SHP77 treated with DMSO at 0.1 percent for 48 hours (cell line): ENCODE data around the gene TIMM23.
"Not testable (repeated sequence)": the region's sequence is repeated elsewhere in the genome, so short reads cannot be mapped to it uniquely, and the experiment has no call there.

Source experiments
- DNase-seq: peaks from one replicate; lab custom pipeline; 2025; lab: John Stamatoyannopoulos, UW

The TIMM23 gene

DNA sequence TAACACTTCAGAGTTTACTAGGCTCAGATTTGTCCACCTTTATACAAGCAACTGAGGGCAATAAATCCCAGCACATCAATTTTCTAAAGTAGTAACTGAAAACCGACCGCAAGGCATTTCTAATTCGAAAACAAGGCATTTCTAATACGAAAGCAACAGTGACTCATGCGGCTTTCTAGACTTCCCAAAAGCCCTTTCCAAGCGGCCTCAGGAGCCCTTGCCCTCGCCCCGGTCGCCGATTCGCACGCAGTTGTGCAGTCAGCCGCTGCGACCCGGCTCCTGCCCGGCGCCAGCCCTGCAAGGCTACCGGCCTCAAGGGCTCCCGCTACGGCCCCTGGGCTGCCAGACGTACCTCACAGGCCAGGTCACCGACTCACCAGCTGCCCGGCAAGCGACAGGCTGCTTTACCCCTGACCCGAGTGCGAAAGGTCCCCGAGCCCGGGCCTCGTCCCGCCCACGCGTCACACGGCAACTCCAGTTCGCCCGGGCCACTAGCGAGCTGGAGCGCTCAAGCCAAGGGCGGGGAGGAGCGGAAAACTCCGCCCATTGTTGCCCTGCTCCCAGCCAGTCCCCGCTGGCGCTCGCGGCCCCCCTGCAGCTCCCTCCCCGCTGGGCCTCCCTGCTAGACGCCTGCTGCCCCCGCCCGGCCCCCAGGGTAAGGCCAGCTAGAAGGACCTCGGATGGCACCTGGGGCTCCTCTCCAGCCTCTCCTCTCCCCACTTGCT lies 50.9 kb downstream of the TIMM23 start:
- peak; percentile 25 for DNase-seq

DNA sequence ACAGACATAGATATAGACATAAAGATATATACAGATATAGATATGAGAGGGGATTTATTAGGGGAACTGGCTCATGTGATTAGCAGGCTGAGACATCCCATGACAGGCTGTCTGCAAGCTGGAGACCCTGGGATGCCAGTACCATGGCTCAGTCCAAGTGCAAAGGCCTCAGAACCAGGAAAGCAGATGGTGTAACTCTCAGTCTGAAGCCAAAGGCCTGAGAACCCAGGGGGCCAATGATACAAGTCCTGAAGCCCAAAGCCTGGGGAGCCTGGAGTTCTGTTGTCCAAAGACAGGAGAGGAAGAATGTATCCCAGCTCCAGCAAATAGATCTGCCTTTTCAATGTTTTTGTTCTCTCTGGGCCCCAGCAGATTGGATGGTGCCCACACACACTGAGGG lies 52.7 kb downstream of the TIMM23 start:
- DNase-seq: no peak

DNA sequence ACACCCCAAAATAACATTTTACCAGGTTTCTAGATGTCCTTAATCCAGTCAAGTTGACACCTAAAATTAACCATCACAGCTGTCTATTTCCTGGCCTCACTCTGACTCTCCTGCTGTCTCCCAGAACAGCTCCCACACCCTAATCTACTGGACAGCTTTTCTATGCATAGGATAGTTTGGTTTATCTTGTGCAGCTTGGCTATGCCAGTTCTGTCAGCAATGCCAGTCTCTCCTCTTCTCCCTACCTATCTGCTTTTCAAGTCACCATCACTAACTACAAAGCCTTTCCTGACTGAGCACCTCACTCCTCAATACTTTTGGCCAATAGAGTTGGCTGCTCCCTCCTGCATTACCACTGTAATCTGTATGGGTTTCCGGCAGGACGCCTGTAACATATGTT lies 53.1 kb downstream of the TIMM23 start:
- no peak for DNase-seq

DNA sequence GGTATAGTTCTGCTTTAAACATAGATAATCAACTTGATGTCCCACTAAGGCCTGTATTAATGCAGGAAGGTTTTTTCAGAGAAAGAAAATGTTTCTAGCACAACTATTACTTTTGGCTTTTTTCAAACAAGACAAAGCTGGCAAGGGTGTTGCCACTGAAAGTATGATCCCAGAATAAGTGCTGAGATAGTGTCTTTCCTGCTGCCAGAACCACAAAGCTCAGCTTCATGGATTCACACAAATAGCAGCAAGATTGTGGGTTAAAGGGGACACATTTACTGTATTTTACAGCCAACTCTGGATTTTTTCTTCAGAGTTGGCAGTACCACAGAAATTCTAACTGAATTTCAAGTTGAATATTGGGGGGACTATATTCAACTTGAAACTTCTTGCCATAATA lies 53.8 kb downstream of the TIMM23 start:
- no peak for DNase-seq

DNA sequence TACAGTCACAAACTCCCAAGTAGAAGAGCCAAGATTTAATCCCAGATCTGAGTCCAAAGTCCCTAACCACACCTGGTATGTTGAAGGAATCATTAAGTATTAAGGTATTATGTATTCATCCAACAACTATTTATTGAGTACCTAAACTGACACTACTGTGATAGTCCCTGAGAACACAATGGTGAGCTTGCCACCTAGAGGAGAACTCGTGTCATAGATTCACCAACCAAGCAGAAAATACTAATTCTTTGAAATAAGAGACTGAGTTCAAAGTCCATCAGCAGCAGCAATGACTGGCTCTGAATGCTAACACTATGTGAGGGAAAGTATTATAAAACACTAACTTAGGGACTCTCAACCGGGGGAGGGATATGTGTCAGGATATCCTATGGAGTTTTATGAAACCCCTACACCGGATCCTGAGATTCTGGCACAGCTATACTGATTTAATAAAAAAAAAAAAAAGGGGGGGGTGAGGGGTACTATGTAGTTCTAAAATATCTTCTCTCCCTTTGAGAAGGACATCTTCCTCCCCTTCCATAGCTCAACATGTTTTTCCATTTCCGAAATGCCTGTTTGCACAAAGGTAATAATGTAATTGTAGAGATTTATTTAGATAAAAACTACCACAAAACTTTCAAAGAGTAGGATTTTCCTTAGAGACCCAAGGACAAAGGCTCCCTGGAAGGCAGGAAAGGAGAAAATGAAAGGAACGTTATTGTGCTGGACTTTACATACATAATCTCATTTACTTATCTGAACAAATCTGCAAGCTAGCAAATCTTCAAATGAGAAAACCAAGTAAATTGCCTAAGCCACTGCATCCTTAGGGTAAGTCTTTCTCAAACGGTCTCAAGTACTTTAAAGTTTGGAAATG lies 56.5 kb downstream of the TIMM23 start:
- no peak for DNase-seq

DNA sequence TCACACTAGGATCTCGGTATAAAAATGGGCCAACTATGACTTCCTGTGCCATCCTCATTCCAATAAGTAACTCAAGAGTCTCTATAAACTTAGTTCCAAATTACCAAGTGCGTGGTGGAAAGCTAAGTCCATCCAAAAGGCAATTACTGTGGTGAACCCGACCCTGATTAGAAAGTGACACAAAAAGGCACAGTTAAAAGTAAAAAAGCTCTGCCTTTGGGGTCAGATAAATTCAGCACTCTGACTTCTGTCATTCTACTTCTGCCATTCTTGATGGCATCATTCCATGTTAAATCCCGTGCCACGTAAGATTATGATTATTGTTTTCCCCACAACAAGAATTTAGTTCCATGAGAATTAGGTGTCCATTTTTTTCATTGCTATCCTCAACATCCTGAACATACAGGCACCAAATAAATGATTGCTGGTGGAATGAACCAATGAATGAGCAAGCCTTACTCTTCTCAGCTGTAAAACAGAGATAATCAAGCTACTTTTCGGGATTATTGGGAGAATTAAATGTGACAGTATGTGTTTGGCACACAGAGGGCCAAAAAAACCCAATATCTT lies 57.3 kb downstream of the TIMM23 start:
- no peak for DNase-seq

DNA sequence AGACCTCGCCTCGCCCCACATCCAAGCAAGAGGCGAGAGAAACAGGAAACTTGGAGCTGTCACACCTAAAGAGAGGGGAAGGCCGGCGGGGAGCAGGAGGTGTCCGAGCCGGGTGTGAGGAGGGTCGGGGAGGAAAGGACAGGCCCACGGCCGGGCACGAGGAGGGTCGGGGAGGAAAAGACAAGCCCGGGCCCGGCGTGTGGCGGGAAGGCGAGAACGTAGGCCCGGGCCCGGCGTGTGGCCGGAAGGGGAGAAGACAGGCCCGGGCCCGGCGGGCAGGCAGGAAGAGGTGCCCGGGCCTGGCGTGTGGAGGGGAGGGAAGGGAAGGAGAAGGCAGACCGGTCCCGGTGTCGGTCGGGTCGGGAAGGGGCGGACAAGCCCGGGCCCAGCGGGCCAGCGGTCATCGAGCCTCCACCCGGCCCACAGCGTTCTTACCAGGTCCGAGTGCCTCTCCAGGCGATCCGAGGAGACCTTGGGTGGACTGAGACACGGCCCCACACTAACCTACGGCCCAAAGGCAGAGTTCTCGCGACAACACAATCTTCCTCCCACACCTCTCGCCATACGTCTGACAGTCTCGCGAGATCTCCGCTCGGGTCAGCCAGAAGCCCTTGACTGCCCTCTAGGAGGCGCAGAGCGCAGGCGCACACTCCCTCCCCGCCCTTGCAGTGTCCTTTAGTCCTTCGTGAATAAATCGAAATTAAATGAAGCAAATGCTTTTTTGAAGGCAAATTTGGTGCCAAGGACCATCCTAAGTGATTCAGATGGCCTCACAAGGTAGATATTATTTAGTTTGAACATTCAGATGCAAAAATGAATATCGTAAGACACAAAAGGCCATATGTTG lies 58.0 kb downstream of the TIMM23 start, which contains the start of gene NCOA4:
NCOA4 (minus strand) TSS at position 533 of the 847 bp plus-strand sequence. CDS start 13,943 bp downstream, outside the sequence.
- peak; percentile 64 for DNase-seq

DNA sequence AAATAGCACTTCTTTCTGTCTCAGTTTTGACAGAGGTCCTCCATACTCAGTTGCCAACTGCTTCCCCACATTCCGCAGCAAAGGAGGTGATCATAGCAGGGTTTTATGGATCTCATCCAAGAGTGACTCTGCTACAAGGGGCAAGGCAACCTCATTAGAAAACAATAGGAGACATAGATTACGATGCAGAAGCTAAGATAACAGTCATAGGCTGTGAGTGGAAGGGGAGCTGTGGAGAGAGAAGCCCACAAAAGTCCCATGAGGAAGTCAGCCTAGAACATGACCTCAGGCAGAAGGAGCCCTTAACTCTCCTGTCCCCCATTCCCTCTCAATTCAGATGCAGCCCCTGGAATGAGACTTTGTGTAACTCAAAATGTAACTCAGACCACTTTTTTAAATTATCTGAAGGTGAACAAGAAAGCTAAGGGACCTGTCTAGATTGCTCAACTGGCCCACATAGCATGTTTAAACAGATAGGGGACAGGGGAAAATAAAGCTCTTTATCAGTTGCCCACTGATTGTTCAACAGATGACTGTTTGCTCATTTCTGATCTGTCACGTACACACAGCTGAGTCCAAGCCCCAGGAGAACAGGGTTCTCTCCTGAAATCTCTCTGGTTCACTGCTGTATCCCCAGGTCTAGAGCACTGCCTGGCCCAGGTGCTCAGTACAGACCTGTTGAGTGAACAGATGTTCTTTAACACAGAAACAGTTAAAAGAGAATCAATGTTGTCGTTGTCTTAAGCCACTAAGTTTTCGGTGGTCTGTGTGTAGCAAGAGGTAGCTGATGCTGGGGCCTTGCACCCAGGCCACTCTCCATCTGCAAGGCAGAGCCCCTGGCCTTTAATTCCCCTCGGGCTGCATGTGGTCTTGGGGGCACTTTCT lies 59.6 kb downstream of the TIMM23 start:
- no peak for DNase-seq

DNA sequence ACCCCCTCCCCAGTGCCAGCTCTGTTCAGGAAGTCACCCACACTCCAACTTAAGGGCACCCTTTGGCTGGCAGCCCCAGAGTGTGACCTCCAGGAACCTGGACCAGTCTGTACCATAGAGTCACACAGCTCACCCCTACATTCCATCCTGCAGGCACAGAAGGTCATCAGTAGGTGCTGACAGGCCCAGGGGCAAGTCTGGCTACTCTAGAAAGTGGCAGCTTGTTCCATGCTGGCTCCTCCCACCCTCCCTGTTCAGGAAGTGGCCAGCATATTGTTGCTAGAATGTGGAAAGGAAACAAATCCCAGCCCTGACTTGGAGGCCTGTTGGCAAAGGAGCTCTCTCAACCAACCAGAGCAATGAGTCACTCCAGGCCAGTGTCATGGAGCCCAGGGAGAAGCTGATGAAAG lies 61.3 kb downstream of the TIMM23 start:
- no peak for DNase-seq

DNA sequence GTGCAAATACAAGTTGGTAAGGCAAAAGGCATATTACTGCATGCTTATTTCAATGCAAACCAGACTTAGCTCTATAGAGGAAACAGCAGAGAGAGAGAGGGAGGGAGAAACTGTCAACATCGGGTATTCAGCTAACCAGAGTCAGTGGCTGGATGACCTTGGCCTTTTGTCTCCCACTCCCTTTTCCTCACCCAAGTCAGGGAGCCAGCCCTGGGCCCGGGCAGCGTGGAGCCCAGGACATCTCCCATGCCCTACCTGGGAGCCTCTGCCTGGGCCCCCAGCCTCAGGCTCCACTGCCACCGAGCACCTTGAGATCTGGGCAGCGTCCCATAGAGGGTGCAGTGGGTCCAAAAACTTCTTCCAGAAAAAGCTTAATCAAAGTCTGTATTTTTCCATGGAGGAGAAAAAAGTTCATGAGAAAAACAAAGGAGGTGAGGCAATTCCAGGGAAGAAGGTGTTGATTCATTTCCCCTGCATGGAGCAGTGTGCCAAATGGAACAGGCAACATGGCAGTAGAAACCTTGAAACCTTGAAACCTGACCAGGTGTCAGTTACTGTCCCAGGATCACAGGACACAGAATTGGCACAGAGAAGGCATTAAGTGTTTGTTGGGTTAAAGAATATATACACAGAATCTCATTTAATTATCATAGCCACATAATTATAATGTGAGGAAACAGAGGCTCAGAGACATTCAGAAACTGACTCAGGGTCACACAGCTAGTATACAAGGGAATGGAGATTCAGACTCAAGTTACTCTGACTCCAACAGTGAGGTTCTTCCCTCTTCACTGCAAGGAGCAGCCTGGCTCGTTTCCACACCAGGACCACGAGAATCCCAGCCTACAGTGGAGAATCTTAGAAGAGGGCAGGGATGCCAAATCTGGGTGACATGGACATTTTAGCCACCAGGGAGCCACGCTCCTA lies 63.9 kb downstream of the TIMM23 start:
- DNase-seq: no peak

DNA sequence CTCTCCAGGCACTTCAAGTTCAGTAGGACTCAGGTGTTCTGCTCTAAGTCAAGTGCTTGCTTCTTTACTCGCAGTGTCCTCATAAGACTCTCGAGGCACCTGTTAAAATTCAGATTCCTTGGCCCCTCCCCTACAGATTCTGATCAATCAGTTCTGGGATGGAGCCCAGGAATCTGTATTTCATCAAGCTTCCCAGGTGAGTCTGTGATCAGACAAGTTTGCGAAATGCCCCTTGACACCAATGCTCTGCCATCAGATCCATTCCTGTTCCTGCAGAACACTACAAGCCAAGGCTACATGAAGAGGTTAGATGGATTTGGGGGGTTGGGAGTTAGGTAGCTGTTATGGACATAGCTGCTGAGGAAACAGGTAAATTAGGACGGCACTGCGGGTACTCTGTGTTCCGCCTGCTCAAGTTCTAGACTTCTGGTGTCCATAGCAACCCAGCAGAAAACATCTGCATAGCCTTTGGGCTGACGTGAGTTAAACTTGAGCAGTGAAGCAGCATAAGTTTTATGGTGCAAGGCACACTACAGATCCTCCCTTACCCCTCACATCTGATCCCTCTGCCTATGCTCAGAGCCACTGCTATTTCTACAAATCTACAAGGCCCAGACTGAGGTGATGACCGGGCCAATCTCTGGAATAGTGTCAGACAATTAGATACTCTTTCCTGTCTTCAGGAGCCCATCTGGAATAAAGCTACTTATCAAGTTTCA lies 65.0 kb downstream of the TIMM23 start:
- DNase-seq: no peak

DNA sequence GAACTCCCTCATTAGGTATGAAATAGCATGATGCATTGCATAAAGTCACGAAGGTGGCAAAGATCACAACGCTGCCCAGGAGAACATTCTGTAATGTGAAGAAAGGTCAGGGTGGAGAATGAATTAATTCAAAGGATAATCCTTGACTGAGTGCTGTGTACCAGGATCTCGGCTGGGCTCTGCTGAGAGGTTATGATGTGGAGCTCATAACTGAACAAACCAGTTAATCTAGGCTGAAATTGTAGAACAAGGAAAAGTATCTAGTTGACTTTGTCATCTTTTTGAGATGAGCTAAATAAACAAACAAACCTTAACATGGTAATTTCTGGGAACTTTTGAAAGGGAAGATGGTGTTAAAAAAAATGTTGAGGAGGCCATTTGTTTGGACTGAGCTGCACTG lies 67.7 kb downstream of the TIMM23 start:
- DNase-seq: no peak

DNA sequence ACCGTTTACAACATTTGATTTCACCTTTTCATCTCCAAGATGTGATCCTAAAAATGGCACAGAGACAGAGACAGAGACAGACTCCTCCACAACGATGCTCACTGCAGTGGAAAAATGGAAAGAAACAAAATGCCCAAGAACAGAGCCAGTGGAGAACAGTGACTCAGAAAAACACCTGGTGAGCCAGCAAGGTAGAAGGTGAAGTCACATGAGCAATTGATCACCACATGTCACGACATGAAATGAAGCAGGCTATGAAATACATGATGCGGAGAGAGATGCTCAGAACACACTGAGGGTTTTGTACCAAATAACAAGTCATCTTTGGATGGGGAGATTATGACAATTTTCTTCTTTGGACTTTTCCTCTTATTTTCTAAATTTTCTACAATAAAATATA lies 70.2 kb downstream of the TIMM23 start:
- no peak for DNase-seq

DNA sequence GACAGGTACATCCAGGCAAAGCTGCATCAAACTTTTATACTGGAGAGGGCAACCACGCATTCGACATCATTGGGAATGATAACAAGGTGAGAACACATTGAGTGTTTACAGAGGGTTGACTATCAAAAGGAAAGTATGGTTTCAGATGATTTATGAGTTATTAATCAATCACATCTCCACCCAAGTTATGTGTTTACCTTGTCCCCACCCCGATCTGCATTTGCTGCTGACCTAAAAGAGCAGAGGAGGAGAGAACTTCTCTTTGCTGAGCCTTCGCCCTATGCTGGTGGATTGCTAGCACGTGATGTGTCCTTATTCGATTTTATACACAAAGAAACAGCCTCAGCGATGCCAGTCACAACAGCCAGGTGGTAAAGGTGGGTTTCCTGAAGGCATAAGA lies 74.0 kb downstream of the TIMM23 start, which contains the start of gene MSMB:
MSMB (minus strand) TSS at position 9 of the 400 bp plus-strand sequence. CDS start 32 bp downstream, outside the sequence.
- DNase-seq: no peak

DNA sequence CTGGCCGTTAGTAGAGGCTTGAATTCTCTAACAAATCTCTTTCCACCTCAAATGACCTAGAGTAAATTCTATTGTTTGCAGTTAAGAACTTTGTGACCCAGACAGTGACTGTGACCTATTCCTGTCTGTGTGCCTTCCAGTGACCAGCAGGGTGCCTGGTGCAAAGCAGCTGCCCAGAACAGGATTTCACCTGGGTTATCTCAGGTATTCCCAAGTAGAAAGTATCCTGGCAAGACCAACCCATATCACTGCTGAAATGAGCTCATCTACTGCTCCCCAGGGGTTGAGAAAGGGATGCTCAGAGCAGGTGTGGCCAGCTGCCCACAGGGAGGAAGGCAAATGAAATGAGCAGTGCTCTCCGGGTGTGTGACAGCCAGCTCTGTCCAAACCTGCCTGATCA lies 75.9 kb downstream of the TIMM23 start:
- DNase-seq: no peak

DNA sequence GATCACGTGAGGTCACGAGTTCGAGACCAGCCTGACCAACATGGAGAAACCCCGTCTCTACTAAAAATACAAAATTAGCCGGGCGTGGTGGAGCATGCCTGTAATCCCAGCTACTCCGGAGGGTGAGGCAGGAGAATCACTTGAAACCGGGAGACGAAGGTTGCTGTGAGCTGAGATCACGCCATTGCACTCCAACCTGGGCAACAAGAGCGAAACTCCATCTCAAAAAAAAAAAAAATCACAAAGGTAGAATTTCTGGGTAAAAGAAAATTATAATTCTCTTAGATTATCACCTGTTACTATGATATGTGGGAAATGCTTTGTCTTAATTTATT lies 77.2 kb downstream of the TIMM23 start:
- DNase-seq: not testable (repeated sequence)

DNA sequence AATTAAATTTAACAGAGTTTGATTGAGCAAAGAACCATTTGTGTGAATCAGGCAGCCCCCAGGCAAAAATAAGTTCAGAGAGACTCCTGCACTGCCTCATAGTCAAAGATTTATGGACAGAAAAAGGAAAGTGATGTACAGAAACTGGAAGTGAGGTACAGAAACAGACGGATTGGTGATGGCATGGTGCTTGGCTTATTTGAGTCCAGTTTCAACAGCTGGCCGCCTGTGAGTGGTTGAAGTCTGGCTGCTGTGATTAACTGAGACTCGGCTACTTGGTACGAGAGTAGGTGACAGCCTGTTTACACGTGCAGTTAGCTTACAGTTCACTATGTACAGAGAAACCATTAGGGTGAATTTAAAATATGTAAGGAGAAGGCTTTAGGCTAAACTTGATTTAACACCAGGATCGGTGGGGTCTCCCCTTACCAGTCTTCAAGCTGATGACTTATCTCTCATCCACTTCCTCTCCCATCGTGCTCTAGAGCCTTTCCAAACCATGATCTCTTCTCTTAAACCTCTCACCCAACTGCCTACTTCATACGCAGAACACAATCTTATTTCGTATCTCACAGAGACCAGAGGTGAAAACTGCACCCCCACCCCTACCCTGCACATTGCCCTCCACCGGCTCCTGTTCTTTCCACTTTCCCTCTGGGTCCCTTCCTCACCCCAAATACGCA lies 78.8 kb downstream of the TIMM23 start:
- DNase-seq: no peak

DNA sequence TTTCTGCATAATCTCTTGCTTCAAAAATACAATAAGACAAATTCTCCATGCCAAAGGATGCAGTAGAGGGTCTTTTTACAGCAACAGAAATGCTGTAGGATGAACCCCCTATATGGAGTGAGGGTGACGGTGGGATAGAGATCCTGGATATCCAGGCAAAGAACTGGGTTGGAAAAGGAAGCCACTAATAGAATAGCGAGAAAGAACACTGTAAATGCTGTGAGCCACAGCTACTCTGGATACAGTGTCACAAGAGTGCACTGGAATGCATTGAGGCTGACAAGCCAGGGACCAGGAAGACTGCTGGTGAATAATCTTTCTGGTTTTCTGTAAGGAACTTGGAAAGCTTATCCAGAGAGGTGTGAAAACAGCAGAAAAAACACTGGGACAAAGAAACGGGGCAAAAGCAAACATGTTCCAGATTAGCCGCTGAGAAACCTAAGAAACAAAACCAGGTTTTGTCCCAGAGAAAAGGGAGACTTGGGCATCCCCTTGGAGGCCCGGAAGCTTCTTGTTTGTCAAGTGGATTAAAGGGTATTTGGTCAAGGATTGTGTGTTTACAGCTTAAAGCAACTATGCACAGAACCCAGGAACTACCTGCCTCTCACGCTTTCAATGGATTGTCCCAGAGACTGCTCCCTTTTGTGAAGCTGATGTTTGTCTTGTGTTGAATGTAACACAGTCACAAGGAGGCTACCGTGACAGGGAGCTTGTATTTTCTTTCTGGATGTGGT lies 79.9 kb downstream of the TIMM23 start:
- no peak for DNase-seq
